Neuronal stem cell (in vitro differentiated cells): ENCODE measurements around the gene TMEM91.

Source experiments
- DNase-seq: peaks from one replicate; pipeline ENCODE4 v3.0.0-alpha.2; 2013; ENCODE audit warnings: low spot score
- H2AFZ ChIP-seq: one replicate; pipeline ENCODE4 v1.6.1; 2013; ENCODE audit warnings: mild to moderate bottlenecking, low read length, inconsistent platforms
- H2AK5ac ChIP-seq: 2 replicates; pipeline ENCODE4 v1.6.1; 2013; ENCODE audit warnings: low read depth, mild to moderate bottlenecking, inconsistent platforms, low read length, moderate library complexity, mixed read lengths
- H2BK120ac ChIP-seq: 2 replicates; pipeline ENCODE4 v1.6.1; 2013; ENCODE audit warnings: low read depth, mild to moderate bottlenecking, inconsistent platforms, low read length, moderate library complexity, mixed read lengths
- H2BK12ac ChIP-seq: one replicate; pipeline ENCODE4 v1.6.1; 2013; ENCODE audit warnings: low read length, inconsistent platforms
- H2BK15ac ChIP-seq: 2 replicates; pipeline ENCODE4 v1.6.1; 2013; ENCODE audit warnings: mild to moderate bottlenecking, low read length, inconsistent platforms, mixed read lengths
- H2BK5ac ChIP-seq: one replicate; pipeline ENCODE4 v1.6.1; 2013; ENCODE audit warnings: inconsistent platforms, mild to moderate bottlenecking, low read length, moderate library complexity
- H3K14ac ChIP-seq: one replicate; pipeline ENCODE4 v1.6.1; 2013; ENCODE audit warnings: low read length, inconsistent platforms
- H3K18ac ChIP-seq: 2 replicates; pipeline ENCODE4 v1.6.1; 2013; ENCODE audit warnings: low read length, inconsistent platforms
- H3K23ac ChIP-seq: 2 replicates; pipeline ENCODE4 v1.6.1; 2013; ENCODE audit warnings: low read depth, mild to moderate bottlenecking, mixed read lengths, low read length, inconsistent platforms; ENCODE audit not compliant: poor library complexity
- H3K27ac ChIP-seq: replicated peaks from 3 replicates; pipeline ENCODE4 v1.5.1; 2013; ENCODE audit warnings: low read length, inconsistent platforms
- H3K27me3 ChIP-seq, 3 experiments: 2 replicates each; pipeline ENCODE4 v1.6.1; 2013; ENCODE audit warnings: low read length in 3 of 3, mild to moderate bottlenecking in 2 of 3, inconsistent platforms in 1 of 3, low read depth in 1 of 3, mixed read lengths in 1 of 3, moderate library complexity in 1 of 3; ENCODE audit not compliant: control insufficient read depth in 3 of 3, insufficient read depth in 3 of 3
- H3K36me3 ChIP-seq, 2 donors: replicated peaks in 1 of 2; 2 replicates each; pipeline ENCODE4 v1.6.1; 2013; ENCODE audit warnings: low read length in 2 of 2; ENCODE audit not compliant: control insufficient read depth in 2 of 2, insufficient read depth in 2 of 2
- H3K4ac ChIP-seq: 2 replicates; pipeline ENCODE4 v1.6.1; 2013; ENCODE audit warnings: inconsistent platforms, mild to moderate bottlenecking, low read length, moderate library complexity
- H3K4me1 ChIP-seq, 2 donors: 1 replicate in 1 of 2; 2 replicates in 1 of 2; pipeline ENCODE4 v1.6.1; 2013; ENCODE audit warnings: low read length in 2 of 2, low read depth in 1 of 2; ENCODE audit not compliant: control insufficient read depth in 2 of 2, insufficient read depth in 1 of 2
- H3K4me2 ChIP-seq: one replicate; pipeline ENCODE4 v1.6.1; 2013; ENCODE audit warnings: mild to moderate bottlenecking, low read length, inconsistent platforms; ENCODE audit not compliant: insufficient read depth, poor library complexity, severe bottlenecking
- H3K4me3 ChIP-seq, 2 donors: 2 replicates each; pipeline ENCODE4 v1.5.1; 2013; ENCODE audit warnings: low read length in 2 of 2, mild to moderate bottlenecking in 2 of 2, inconsistent platforms in 1 of 2, moderate library complexity in 1 of 2
- H3K79me1 ChIP-seq: one replicate; pipeline ENCODE4 v1.6.1; 2013; ENCODE audit warnings: low read depth, mild to moderate bottlenecking, inconsistent platforms, low read length, moderate library complexity
- H3K9ac ChIP-seq: one replicate; pipeline ENCODE4 v1.6.1; 2013; ENCODE audit warnings: mild to moderate bottlenecking, low read depth, low read length, inconsistent platforms; ENCODE audit not compliant: poor library complexity
- H3K9me3 ChIP-seq, 2 donors: replicated peaks in 1 of 2; 2 replicates each; pipeline versions ENCODE3 to v1.6.1; 2013; ENCODE audit warnings: low read length in 2 of 2, mild to moderate bottlenecking in 2 of 2, inconsistent platforms in 1 of 2, low read depth in 1 of 2, mixed read lengths in 1 of 2, moderate library complexity in 1 of 2; ENCODE audit not compliant: control insufficient read depth in 2 of 2, insufficient read depth in 1 of 2
- H4K8ac ChIP-seq: one replicate; pipeline ENCODE4 v1.6.1; 2013; ENCODE audit warnings: low read depth, mild to moderate bottlenecking, inconsistent platforms, low read length, moderate library complexity
- H4K91ac ChIP-seq: one replicate; pipeline ENCODE4 v1.6.1; 2013; ENCODE audit warnings: low read length, low read depth, mild to moderate bottlenecking, inconsistent platforms; ENCODE audit not compliant: poor library complexity
- WGBS, 2 donors: extraction: QIAGEN DNeasy Blood & Tissue Kit; methylation state at CpG; one replicate each; pipeline ENCODE4 v1.1.7; 2013; ENCODE audit warnings: missing lambda C conversion rate in 2 of 2, mixed read lengths in 1 of 2; ENCODE audit not compliant: insufficient read length in 2 of 2, insufficient replicate concordance in 1 of 2; ENCODE audit errors: extremely low coverage in 2 of 2; 5-methylcytosine and 5-hydroxymethylcytosine counted together

Gene TMEM91

DNA sequence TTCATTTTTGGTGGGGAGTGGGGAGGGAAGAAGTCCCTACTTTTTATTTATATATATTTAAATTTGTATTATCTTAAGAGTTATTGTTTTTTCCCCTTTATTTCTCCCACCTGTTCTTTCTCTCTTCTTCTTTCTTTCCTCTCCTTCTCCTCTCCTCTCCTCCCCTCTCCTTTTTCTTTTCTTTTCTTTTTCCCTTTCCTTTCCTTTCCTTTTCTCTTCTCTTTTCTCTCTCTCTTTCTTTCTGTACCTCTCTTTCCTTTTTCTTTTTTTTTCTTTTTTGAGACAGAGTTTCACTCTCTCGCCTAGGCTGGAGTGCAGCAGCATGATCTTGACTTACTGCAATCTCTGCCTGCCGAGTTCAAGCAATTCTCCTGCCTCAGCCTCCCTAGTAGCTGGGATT lies 23.2 kb downstream of the TMEM91 start:
- no peak overlapping the region for H3K23ac ChIP-seq
- H2AFZ ChIP-seq, result no peak overlapping the region
- H3K27ac ChIP-seq, result no peak overlapping the region
- no peaks in the 10 kb centered on the region for H3K27me3 ChIP-seq
- no peaks in the 10 kb centered on the region for H3K36me3 ChIP-seq
- no peak overlapping the region for H3K9ac ChIP-seq
- no peak overlapping the region for H3K4me3 ChIP-seq
- WGBS, 2 donors, result no CpG with 5 or more reads among the region's 2 CpGs
- H2BK12ac ChIP-seq, result no peak overlapping the region
- no peak overlapping the region for H2BK120ac ChIP-seq
- peaks cover 3 to 5% of the 10 kb centered on the region in 2 donors for H3K4me1 ChIP-seq
- no peak overlapping the region for H4K91ac ChIP-seq
- H3K79me1 ChIP-seq, result no peaks in the 10 kb centered on the region
- H2BK5ac ChIP-seq, result no peak overlapping the region
- no peak overlapping the region for H3K18ac ChIP-seq
- H3K14ac ChIP-seq, result no peak overlapping the region
- H2BK15ac ChIP-seq, result no peak overlapping the region
- H3K9me3 ChIP-seq, result no peaks in the 10 kb centered on the region
- DNase-seq, result no peak
- no peak overlapping the region for H4K8ac ChIP-seq
- H2AK5ac ChIP-seq, result no peak overlapping the region
- H3K4ac ChIP-seq, result no peak overlapping the region
- H3K4me2 ChIP-seq, result no peak overlapping the region

DNA sequence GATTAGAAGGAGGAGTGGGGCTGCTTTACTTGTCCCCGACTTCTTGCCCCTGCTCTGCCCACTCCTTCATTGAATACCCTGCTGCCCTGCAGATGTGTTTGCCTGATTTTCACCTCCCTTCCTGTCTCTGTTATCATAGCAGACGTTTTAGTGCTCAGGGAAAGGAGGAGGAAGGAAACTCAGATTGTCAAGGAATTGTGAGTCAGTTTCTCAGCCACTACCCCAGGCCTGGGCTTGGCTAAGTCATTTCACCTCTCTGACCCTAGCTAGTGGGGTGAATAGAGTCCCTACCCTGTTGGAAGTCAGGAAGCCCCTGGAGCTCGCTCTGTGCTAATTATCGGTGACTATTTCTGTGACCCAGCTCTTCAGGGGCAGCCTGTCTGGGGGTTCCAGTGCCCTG lies 25.1 kb downstream of the TMEM91 start:
- Histone ChIP-seq H3K27ac (no peak overlapping the region), H3K79me1 (no peaks in the 10 kb centered on the region), H3K4me3 (no peak overlapping the region), H2BK120ac (no peak overlapping the region), H3K18ac (no peak overlapping the region), H3K14ac (no peak overlapping the region), H4K91ac (no peak overlapping the region), H3K27me3 (no peaks in the 10 kb centered on the region), H2BK5ac (no peak overlapping the region), H3K4me1 (peaks cover 3 to 5% of the 10 kb centered on the region in 2 donors), H2AK5ac (no peak overlapping the region), H2BK15ac (no peak overlapping the region), H3K9me3 (no peaks in the 10 kb centered on the region), H3K23ac (no peak overlapping the region), H3K4me2 (no peak overlapping the region), H3K9ac (no peak overlapping the region), H4K8ac (no peak overlapping the region), H3K36me3 (no peaks in the 10 kb centered on the region), H3K4ac (no peak overlapping the region), H2BK12ac (no peak overlapping the region), H2AFZ (no peak overlapping the region)
- WGBS, 2 donors, result no CpG with 5 or more reads among the region's 4 CpGs
- no peak for DNase-seq

DNA sequence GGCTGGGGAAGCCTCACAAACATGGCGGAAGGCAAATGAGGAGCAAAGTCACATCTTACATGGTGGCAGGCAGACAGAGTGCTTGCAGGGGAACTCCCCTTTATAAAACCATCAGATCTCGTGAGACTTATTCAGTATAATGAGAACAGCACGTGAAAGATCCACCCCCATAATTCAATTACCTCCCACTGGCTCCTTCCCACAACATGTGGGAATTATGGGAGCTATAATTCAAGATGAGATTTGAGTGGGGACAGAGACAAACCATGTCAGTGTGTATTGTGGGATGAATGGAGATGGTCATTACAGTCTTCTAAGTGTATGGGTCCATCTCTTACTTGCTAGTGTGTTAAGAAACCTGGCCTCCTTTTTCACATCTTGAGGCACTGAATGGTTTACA lies 25.7 kb downstream of the TMEM91 start:
- Histone ChIP-seq H3K27ac (no peak overlapping the region), H3K79me1 (no peaks in the 10 kb centered on the region), H2BK12ac (no peak overlapping the region), H3K4me3 (no peak overlapping the region), H3K4me1 (peaks cover 5% of the 10 kb centered on the region in 2 donors), H3K36me3 (no peaks in the 10 kb centered on the region), H3K9me3 (no peaks in the 10 kb centered on the region), H2BK15ac (no peak overlapping the region), H4K8ac (no peak overlapping the region), H3K4ac (no peak overlapping the region), H4K91ac (no peak overlapping the region), H3K18ac (no peak overlapping the region), H3K9ac (no peak overlapping the region), H3K23ac (no peak overlapping the region), H2AK5ac (no peak overlapping the region), H2BK120ac (no peak overlapping the region), H3K27me3 (no peaks in the 10 kb centered on the region), H2BK5ac (no peak overlapping the region), H2AFZ (no peak overlapping the region), H3K4me2 (no peak overlapping the region), H3K14ac (no peak overlapping the region)
- no CpG with 5 or more reads among the region's 3 CpGs for WGBS, 2 donors
- no peak for DNase-seq

DNA sequence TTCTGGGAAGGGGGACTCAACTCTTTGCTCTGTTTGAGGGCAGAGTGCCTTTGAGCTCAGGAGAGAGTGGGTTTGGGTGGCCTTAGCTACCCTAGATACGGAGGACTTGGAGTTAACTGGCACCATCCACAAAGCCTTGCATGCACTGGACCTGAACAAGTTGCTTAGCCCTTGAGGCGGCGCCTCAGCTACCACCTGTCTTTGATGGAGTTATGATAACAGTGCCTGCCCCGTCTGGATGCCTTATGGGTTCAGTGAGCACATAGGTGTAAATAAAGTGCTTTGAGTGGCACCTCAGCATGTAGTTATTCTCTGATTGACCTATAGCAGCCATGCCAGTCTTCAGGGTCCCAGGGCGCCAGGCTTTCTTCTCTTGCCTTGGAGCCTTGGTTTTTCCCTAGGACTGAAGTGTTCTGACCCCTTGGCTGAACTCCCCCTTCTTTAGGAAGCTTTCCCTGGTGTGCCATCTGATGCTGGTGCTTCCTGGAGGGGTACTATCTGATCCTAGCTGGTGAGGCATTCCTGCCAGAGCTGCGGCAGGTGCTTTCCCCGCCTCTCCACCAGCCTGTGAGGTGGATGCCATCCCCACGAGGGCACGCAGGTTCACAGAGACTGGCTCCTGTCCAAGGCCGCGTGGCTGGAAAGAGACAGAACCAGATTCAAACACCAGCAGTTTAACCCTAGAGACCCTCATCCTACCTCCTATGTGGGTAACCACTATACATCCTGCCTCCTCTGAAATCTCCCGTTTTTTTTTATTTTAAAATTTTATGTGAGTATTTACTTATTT lies 27.0 kb downstream of the TMEM91 start:
- Histone ChIP-seq H3K27ac (no peak overlapping the region), H3K14ac (no peak overlapping the region), H3K4me1 (peaks cover 11 to 13% of the 10 kb centered on the region in 2 donors), H2BK120ac (no peak overlapping the region), H4K91ac (no peak overlapping the region), H3K23ac (no peak overlapping the region), H3K18ac (no peak overlapping the region), H3K4ac (no peak overlapping the region), H2BK15ac (no peak overlapping the region), H4K8ac (no peak overlapping the region), H2AFZ (no peak overlapping the region), H3K9ac (peak overlapping the region; percentile 63), H2AK5ac (no peak overlapping the region), H3K9me3 (no peaks in the 10 kb centered on the region), H3K79me1 (no peaks in the 10 kb centered on the region), H3K4me2 (no peak overlapping the region), H2BK5ac (no peak overlapping the region), H3K4me3 (no peak overlapping the region), H3K27me3 (no peaks in the 10 kb centered on the region), H2BK12ac (no peak overlapping the region), H3K36me3 (peaks cover 0 to 3% of the 10 kb centered on the region in 2 donors)
- no peak for DNase-seq
- WGBS, 2 donors, result no CpG with 5 or more reads among the region's 12 CpGs
